Uterus (tissue), 4 donors: ENCODE results near the gene GABARAPL2. TPM values are rescaled to one million over a fixed set of nuclear protein-coding genes. Genes with fewer than 3 reads are reported as not detected.
"Not testable (repeated sequence)": the region's sequence is repeated elsewhere in the genome, so short reads cannot be mapped to it uniquely, and the experiment has no call there.

ENCODE experiments used
- DNase-seq, 2 donors: peaks; one replicate each; pipeline ENCODE4 v3.0.0-alpha.2; 2019 to 2020
- H3K27ac ChIP-seq, 2 donors: fragments of 200-600 bp; sonication (generic); 1 replicate in 1 of 2; 2 replicates in 1 of 2; pipeline ENCODE4 v1.5.1; 2016 to 2018
- H3K27me3 ChIP-seq, 2 donors: fragments of 200-600 bp; sonication (generic); one replicate each; pipeline ENCODE4 v1.5.1; 2018 to 2019; ENCODE audit warnings: control low read depth in 1 of 2
- H3K36me3 ChIP-seq, 2 donors: fragments of 200-600 bp; sonication (generic); one replicate each; pipeline ENCODE4 v1.5.1; 2019; ENCODE audit warnings: control low read depth in 1 of 2
- H3K4me1 ChIP-seq, 2 donors: fragments of 200-600 bp; sonication (generic); one replicate each; pipeline ENCODE4 v1.5.1; 2018 to 2019; ENCODE audit warnings: control low read depth in 1 of 2
- H3K4me3 ChIP-seq, 2 donors: fragments of 200-600 bp; sonication (generic); 1 replicate in 1 of 2; 2 replicates in 1 of 2; pipeline ENCODE4 v1.5.1; 2018 to 2019; ENCODE audit warnings: mild to moderate bottlenecking in 1 of 2
- H3K9me3 ChIP-seq, 2 donors: fragments of 200-600 bp; sonication (generic); one replicate each; pipeline ENCODE4 v1.5.1; 2019; ENCODE audit warnings: control low read depth in 1 of 2
- POLR2A ChIP-seq, 2 donors: fragments of 450-650 bp; IDR thresholded peaks; one replicate each; pipeline ENCODE4 v1.6.1; 2016; ENCODE audit warnings: antibody characterized with exemption in 2 of 2, mild to moderate bottlenecking in 1 of 2, moderate library complexity in 1 of 2
- intact Hi-C: fragments of 100-400 bp; cut with DNase I; formaldehyde crosslinking; loops from one replicate; pipeline ENCODE4 v1.15.1; 2023; ENCODE audit warnings: low total_unique reads
- total RNA-seq, 4 donors: library from RNA; depleted of rRNA in 3 of 4; stranded (reverse); fragments of >200 nt in 3 of 4; gene quantifications; one replicate each; pipeline versions ENCODE4 v1.1.0 to v1.2.4, GENCODE V29; 2014 to 2023
- TF ChIP-seq, protein P1 (sequence below), 4 experiments: fragments of 200-600 bp in 2 of 4; fragments of 450-650 bp in 2 of 4; sonication (generic) in 2 of 4; IDR thresholded peaks; one replicate each; pipeline ENCODE4 v1.5.1; 2016 to 2019; ENCODE audit warnings: antibody characterized with exemption in 4 of 4, mild to moderate bottlenecking in 2 of 4, moderate library complexity in 1 of 4
- donor health status: DM: yes; HTN: yes; CAD: no.

The GABARAPL2 gene
- total RNA-seq, 4 donors from 2014 or later, result 19.0 to 95.9 (median 79.5) TPM

- H3K27ac ChIP-seq, result no peak overlapping the region
- H3K4me1 ChIP-seq, result no peaks in the 10 kb centered on the region
- no peak overlapping the region for H3K4me3 ChIP-seq
- DNase-seq, result no peak
- no peaks in the 10 kb centered on the region for H3K27me3 ChIP-seq
- no peak for TF ChIP-seq POLR2A (IDR thresholded peaks at IDR 0.05)
- TF ChIP-seq, protein P1, sequence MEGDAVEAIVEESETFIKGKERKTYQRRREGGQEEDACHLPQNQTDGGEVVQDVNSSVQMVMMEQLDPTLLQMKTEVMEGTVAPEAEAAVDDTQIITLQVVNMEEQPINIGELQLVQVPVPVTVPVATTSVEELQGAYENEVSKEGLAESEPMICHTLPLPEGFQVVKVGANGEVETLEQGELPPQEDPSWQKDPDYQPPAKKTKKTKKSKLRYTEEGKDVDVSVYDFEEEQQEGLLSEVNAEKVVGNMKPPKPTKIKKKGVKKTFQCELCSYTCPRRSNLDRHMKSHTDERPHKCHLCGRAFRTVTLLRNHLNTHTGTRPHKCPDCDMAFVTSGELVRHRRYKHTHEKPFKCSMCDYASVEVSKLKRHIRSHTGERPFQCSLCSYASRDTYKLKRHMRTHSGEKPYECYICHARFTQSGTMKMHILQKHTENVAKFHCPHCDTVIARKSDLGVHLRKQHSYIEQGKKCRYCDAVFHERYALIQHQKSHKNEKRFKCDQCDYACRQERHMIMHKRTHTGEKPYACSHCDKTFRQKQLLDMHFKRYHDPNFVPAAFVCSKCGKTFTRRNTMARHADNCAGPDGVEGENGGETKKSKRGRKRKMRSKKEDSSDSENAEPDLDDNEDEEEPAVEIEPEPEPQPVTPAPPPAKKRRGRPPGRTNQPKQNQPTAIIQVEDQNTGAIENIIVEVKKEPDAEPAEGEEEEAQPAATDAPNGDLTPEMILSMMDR (IDR thresholded peaks at IDR 0.05), result no peak
- intact Hi-C loops, result no loop called here
- H3K9me3 ChIP-seq, result no peaks in the 10 kb centered on the region
- H3K36me3 ChIP-seq, result no peaks in the 10 kb centered on the region
Measured at GRCh38 chr16:75535211-75535843, 30.9 kb upstream of the GABARAPL2 start.

DNA sequence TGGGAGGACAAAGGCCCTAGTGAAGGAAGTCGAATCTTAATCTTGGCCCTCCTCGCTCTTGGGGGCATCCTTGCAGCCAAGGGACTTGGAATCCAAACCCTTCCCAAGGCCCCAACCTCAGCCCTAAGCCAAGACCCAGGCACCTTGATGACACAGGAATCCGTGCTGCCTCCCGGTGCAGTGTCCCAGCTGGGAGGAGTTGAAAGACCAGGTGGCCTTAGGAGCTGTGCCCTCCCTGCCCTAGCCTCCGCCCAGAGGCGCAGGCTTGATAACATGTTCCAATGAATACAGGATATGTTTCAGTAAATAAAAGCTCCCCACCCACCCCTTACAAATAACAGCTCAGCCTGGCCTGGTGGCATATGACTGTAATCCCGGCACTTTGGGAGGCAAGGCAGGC, 30.3 kb upstream of the GABARAPL2 start, which contains the start of gene CHST5:
Gene CHST5, minus strand, starts transcription at position 208 of the 400 bp plus-strand sequence. CDS start 5,724 bp downstream, outside the sequence.
- intact Hi-C loops, result no loop called here
- no peaks in the 10 kb centered on the region for H3K27me3 ChIP-seq
- H3K4me3 ChIP-seq, result no peak within 1 kb of the TSS
- TF ChIP-seq POLR2A (IDR thresholded peaks at IDR 0.05), result no peak
- TF ChIP-seq, protein P1 (IDR thresholded peaks at IDR 0.05), result no peak
- no peaks in the 10 kb centered on the region for H3K36me3 ChIP-seq
- H3K4me1 ChIP-seq, result no peaks in the 10 kb centered on the region
- no peak within 1 kb of the TSS for H3K27ac ChIP-seq
- no peak for DNase-seq
- H3K9me3 ChIP-seq, result no peaks in the 10 kb centered on the region

- H3K4me1 ChIP-seq, result no peaks in the 10 kb centered on the region
- H3K27ac ChIP-seq, result no peak overlapping the region
- H3K4me3 ChIP-seq, result no peak overlapping the region
- H3K9me3 ChIP-seq, result no peaks in the 10 kb centered on the region
- TF ChIP-seq, protein P1 (IDR thresholded peaks at IDR 0.05), result no peak
- no peak for TF ChIP-seq POLR2A (IDR thresholded peaks at IDR 0.05)
- no peak for DNase-seq
- intact Hi-C loops, result no loop called here
- no peaks in the 10 kb centered on the region for H3K27me3 ChIP-seq
- H3K36me3 ChIP-seq, result no peaks in the 10 kb centered on the region
Measured at GRCh38 chr16:75537776-75538175, 28.4 kb upstream of the GABARAPL2 start.

GRCh38 chr16:75538882-75539565, 27.2 kb upstream of the GABARAPL2 start:
- intact Hi-C loops, H3K4me3 ChIP-seq, H3K27me3 ChIP-seq, H3K27ac ChIP-seq, DNase-seq, H3K4me1 ChIP-seq, H3K9me3 ChIP-seq, H3K36me3 ChIP-seq: not testable (repeated sequence)

DNA sequence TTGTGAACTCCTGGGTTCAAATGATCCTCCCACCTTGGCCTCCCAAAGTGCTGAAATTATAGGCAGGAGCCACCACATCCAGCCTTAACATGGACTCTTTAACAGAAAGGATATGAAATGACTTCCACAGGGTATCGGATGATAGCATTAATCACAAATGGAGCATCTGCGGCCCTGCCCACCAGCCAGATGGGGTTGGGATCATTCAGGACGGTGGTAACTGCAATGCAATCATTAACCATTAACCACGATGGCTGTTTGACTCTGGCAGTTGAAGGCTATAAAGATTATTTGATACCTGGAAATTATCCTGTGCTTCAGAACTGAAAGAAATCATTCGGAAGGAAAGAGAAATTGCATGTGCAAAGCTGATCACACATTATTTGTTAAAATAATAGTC, 24.9 kb upstream of the GABARAPL2 start:
- intact Hi-C loops, result no loop called here
- no peak for DNase-seq
- TF ChIP-seq, protein P1 (IDR thresholded peaks at IDR 0.05), result no peak
- no peak for TF ChIP-seq POLR2A (IDR thresholded peaks at IDR 0.05)

GRCh38 chr16:75542462-75542861, 23.7 kb upstream of the GABARAPL2 start:
- H3K27me3 ChIP-seq, H3K9me3 ChIP-seq, H3K4me1 ChIP-seq, H3K27ac ChIP-seq, intact Hi-C loops, DNase-seq, H3K36me3 ChIP-seq, H3K4me3 ChIP-seq: not testable (repeated sequence)

More for the DNA sequence above, 24.9 kb upstream of the GABARAPL2 start:
- H3K27me3 ChIP-seq, result no peaks in the 10 kb centered on the region
- no peak overlapping the region for H3K4me3 ChIP-seq
- no peaks in the 10 kb centered on the region for H3K4me1 ChIP-seq
- H3K36me3 ChIP-seq, result no peaks in the 10 kb centered on the region
- no peak overlapping the region for H3K27ac ChIP-seq
- no peaks in the 10 kb centered on the region for H3K9me3 ChIP-seq

DNA sequence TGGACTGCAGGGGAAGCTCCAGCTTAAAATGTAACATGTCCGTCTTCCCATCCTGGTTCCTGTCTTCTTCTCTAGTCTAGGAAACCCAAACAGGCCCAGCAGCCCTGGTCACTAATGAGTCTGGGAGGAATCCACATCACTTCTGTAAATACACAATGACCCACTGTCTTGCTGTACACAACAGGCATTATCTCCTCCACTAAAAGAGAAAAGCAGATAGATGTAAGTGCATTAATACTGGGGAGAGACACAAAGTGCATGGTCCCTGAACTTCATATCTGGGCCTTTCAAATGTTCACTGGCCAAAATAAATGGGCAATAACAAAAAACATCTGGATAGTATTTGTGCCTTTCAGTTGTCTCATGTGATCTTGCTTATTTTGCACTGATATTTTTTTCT, 20.3 kb upstream of the GABARAPL2 start:
- DNase-seq, H3K36me3 ChIP-seq, H3K9me3 ChIP-seq, H3K4me3 ChIP-seq, H3K4me1 ChIP-seq, H3K27me3 ChIP-seq, intact Hi-C loops, H3K27ac ChIP-seq: not testable (repeated sequence)
